A549 (cell line): ENCODE measurements around the gene GMPR2.

Experiments used
- CTCF ChIP-seq: fragments of >200 bp; sonication (Bioruptor Twin); formaldehyde crosslinking; IDR thresholded peaks from 3 replicates; pipeline ENCODE4 v1.5.1; 2016
- EP300 ChIP-seq, 2 experiments: fragments of >200 bp; sonication (Bioruptor Twin); formaldehyde crosslinking; IDR thresholded peaks; 2 replicates in 1 of 2; 3 replicates in 1 of 2; pipeline ENCODE4 v1.6.1; 2016 to 2017

- no peak for TF ChIP-seq CTCF
- no peak for TF ChIP-seq EP300 (IDR thresholded peaks at IDR 0.05)
Observed at GRCh38 chr14:24236689-24237462, 4.1 kb downstream of the GMPR2 start.
